T-cell (primary cell): ENCODE data around the gene LRRC4C. TPM values are rescaled to one million over a fixed set of nuclear protein-coding genes. Genes with fewer than 3 reads are reported as not detected.
"Not testable (repeated sequence)": the region's sequence is repeated elsewhere in the genome, so short reads cannot be mapped to it uniquely, and the experiment has no call there.

ENCODE experiments used
- ATAC-seq, 4 experiments: fragments of 200-7000 bp in 3 of 4; fragments of 150-1000 bp in 1 of 4; cut with Tn5 transposase; replicated peaks in 1 of 4; 1 replicate in 3 of 4; 2 replicates in 1 of 4; pipeline ENCODE4 v1.10.0; 2021; ENCODE audit warnings: moderate library complexity in 3 of 4, mild to moderate bottlenecking in 2 of 4, moderate number of reproducible peaks in 1 of 4
- CTCF ChIA-PET, 2 donors: fragments of 300-600 bp; sonication (Branson Sonifier 250); formaldehyde crosslinking; loops; one replicate each; lab custom pipeline; 2022; ENCODE audit warnings: antibody characterized with exemption in 2 of 2; lab: Charles Lee
- POLR2A ChIA-PET, 2 donors: fragments of 300-600 bp; sonication (Branson Sonifier 250); formaldehyde crosslinking; loops; one replicate each; lab custom pipeline; 2022; ENCODE audit warnings: antibody characterized with exemption in 2 of 2; lab: Charles Lee
- DNase-seq, 35 experiments: peaks; one replicate each; pipeline versions ENCODE4 v3.0.0 to v3.0.0-alpha.2; 2013 to 2023
- H3K27ac ChIP-seq: one replicate; pipeline ENCODE4 v1.5.1; 2013; ENCODE audit warnings: low read length
- H3K27me3 ChIP-seq, 2 experiments: replicated peaks in 1 of 2; 1 replicate in 1 of 2; 2 replicates in 1 of 2; pipeline versions ENCODE4 v1.6.1 to v1.7.0; 2013; ENCODE audit warnings: low read length in 1 of 2, mixed read lengths in 1 of 2; ENCODE audit not compliant: control insufficient read depth in 2 of 2, insufficient read depth in 2 of 2; ENCODE audit errors: extremely low read depth in 1 of 2
- H3K36me3 ChIP-seq, 2 donors: 1 replicate in 1 of 2; 2 replicates in 1 of 2; pipeline versions ENCODE4 v1.6.1 to v1.7.0; 2013; ENCODE audit warnings: low read length in 1 of 2; ENCODE audit not compliant: control insufficient read depth in 2 of 2, insufficient read depth in 1 of 2; ENCODE audit errors: extremely low read depth in 1 of 2
- H3K4me1 ChIP-seq, 2 experiments: 1 replicate in 1 of 2; 2 replicates in 1 of 2; pipeline versions ENCODE4 v1.6.1 to v1.7.0; 2013; ENCODE audit warnings: low read length in 2 of 2, mixed read lengths in 1 of 2; ENCODE audit not compliant: insufficient read depth in 2 of 2, control insufficient read depth in 1 of 2; ENCODE audit errors: extremely low read depth in 1 of 2
- H3K4me3 ChIP-seq, 2 donors: 1 replicate in 1 of 2; 2 replicates in 1 of 2; pipeline versions ENCODE4 v1.5.1 to v1.7.0; 2013; ENCODE audit warnings: mild to moderate bottlenecking in 2 of 2, low read length in 1 of 2, moderate library complexity in 1 of 2; ENCODE audit not compliant: control insufficient read depth in 1 of 2; ENCODE audit errors: extremely low read depth in 1 of 2
- H3K9me3 ChIP-seq: 2 replicates; pipeline ENCODE4 v1.7.0; 2013
- H3K27ac Mint-ChIP-seq, 2 donors: one replicate each; pipeline ENCODE4 v1.8.0; 2020 to 2021; ENCODE audit warnings: mild to moderate bottlenecking in 2 of 2, mixed read lengths in 2 of 2
- H3K27me3 Mint-ChIP-seq, 2 donors: one replicate each; pipeline ENCODE4 v1.8.0; 2021 to 2022; ENCODE audit warnings: mixed read lengths in 2 of 2
- H3K36me3 Mint-ChIP-seq: one replicate; pipeline ENCODE4 v1.8.0; 2021; ENCODE audit warnings: mixed read lengths
- H3K4me1 Mint-ChIP-seq, 3 donors: one replicate each; pipeline ENCODE4 v1.8.0; 2020 to 2022; ENCODE audit warnings: mixed read lengths in 3 of 3, mild to moderate bottlenecking in 1 of 3
- H3K4me3 Mint-ChIP-seq, 3 donors: one replicate each; pipeline ENCODE4 v1.8.0; 2020 to 2022; ENCODE audit warnings: mild to moderate bottlenecking in 3 of 3, mixed read lengths in 3 of 3, moderate library complexity in 3 of 3
- H3K9me3 Mint-ChIP-seq, 3 donors: one replicate each; pipeline ENCODE4 v1.8.0; 2020 to 2022; ENCODE audit warnings: mixed read lengths in 3 of 3
- WGBS: methylation state at CpG from one replicate; pipeline ENCODE4 v1.1.5; 2013; ENCODE audit warnings: missing lambda C conversion rate; ENCODE audit not compliant: insufficient coverage; 5-methylcytosine and 5-hydroxymethylcytosine counted together
- total RNA-seq, 35 experiments: library from RNA in 6 of 35; stranded (reverse) in 6 of 35; fragments of 120-200 nt in 1 of 35; gene quantifications; one replicate each; pipeline versions ENCODE4 v1.2.1 to v1.2.4 and lab custom pipeline; 2013 to 2026

LRRC4C gene
- total RNA-seq, 5 donors from 2014 or later (not counting 1 experiment from before 2014, with no cell fraction given) = not detected

- H3K9me3 Mint-ChIP-seq = peaks cover 7 to 29% (median 20%) of the 10 kb centered on the region in 3 donors
- Histone ChIP-seq H3K27me3 (no peaks in the 10 kb centered on the region), H3K4me3 (no peak overlapping the region), H3K9me3 (no peaks in the 10 kb centered on the region), H3K4me1 (no peaks in the 10 kb centered on the region), H3K36me3 (no peaks in the 10 kb centered on the region), H3K27ac (no peak overlapping the region)
- H3K4me1 Mint-ChIP-seq = no peaks in the 10 kb centered on the region
- ATAC-seq = no peak
- no peak overlapping the region for H3K4me3 Mint-ChIP-seq
- no peaks in the 10 kb centered on the region for H3K27me3 Mint-ChIP-seq
- no peaks in the 10 kb centered on the region for H3K36me3 Mint-ChIP-seq
- no peak for DNase-seq
- ChIA-PET CTCF (no interaction called here), POLR2A (no interaction called here)
- no peak overlapping the region for H3K27ac Mint-ChIP-seq
Observed at GRCh38 chr11:40921246-40921645, 538.2 kb downstream of the LRRC4C start.

GRCh38 chr11:40910774-40911173 is 548.7 kb downstream of the LRRC4C start:
- H3K4me3 ChIP-seq, H3K4me3 Mint-ChIP-seq, H3K36me3 ChIP-seq, ATAC-seq, H3K27me3 ChIP-seq, H3K4me1 ChIP-seq, H3K27ac Mint-ChIP-seq, CTCF ChIA-PET, H3K36me3 Mint-ChIP-seq, H3K4me1 Mint-ChIP-seq, H3K27ac ChIP-seq, H3K9me3 ChIP-seq, POLR2A ChIA-PET, DNase-seq, H3K27me3 Mint-ChIP-seq: not testable (repeated sequence)
- WGBS = 58% methylated on average over 2 of the region's 6 CpGs
- peaks cover 7 to 24% (median 11%) of the 10 kb centered on the region in 3 donors for H3K9me3 Mint-ChIP-seq

- H3K27ac ChIP-seq = no peak overlapping the region
- Mint-ChIP-seq H3K9me3 (peaks cover 16 to 35% (median 27%) of the 10 kb centered on the region in 3 donors), H3K36me3 (no peaks in the 10 kb centered on the region), H3K27me3 (no peaks in the 10 kb centered on the region), H3K4me3 (no peak overlapping the region), H3K4me1 (no peaks in the 10 kb centered on the region), H3K27ac (no peak overlapping the region)
- POLR2A ChIA-PET = interaction anchor here in 1 of 2 donors (0.5 kb wide), 1 partner anchor 13 kb away, joined by 3 read pairs; no protein-coding TSS in a partner anchor
- ATAC-seq (no peak), DNase-seq (no peak)
- H3K4me1 ChIP-seq = no peaks in the 10 kb centered on the region
- CTCF ChIA-PET = no interaction called here
- H3K9me3 ChIP-seq = no peaks in the 10 kb centered on the region
- H3K27me3 ChIP-seq = no peaks in the 10 kb centered on the region
- no peaks in the 10 kb centered on the region for H3K36me3 ChIP-seq
- WGBS = no CpG with 5 or more reads among the region's 2 CpGs
- no peak overlapping the region for H3K4me3 ChIP-seq
Observed at GRCh38 chr11:40894501-40894900, 565.0 kb downstream of the LRRC4C start.

GRCh38 chr11:40885250-40885954 is 574.0 kb downstream of the LRRC4C start:
- no peak overlapping the region for H3K4me3 ChIP-seq
- peaks cover 11 to 17% (median 13%) of the 10 kb centered on the region in 3 donors for H3K9me3 Mint-ChIP-seq
- no peaks in the 10 kb centered on the region for H3K27me3 ChIP-seq
- H3K36me3 ChIP-seq = no peaks in the 10 kb centered on the region
- H3K4me3 Mint-ChIP-seq = no peak overlapping the region
- no peaks in the 10 kb centered on the region for H3K36me3 Mint-ChIP-seq
- H3K4me1 ChIP-seq = no peaks in the 10 kb centered on the region
- DNase-seq (no peak), ATAC-seq (no peak)
- ChIA-PET POLR2A (no interaction called here), CTCF (no interaction called here)
- H3K4me1 Mint-ChIP-seq = no peaks in the 10 kb centered on the region
- H3K27ac ChIP-seq = no peak overlapping the region
- H3K27me3 Mint-ChIP-seq = no peaks in the 10 kb centered on the region
- H3K27ac Mint-ChIP-seq = no peak overlapping the region
- no peaks in the 10 kb centered on the region for H3K9me3 ChIP-seq
- WGBS = no CpG with 5 or more reads among the region's 2 CpGs

GRCh38 chr11:40882301-40882700 is 577.2 kb downstream of the LRRC4C start:
- H3K4me1 Mint-ChIP-seq = no peaks in the 10 kb centered on the region
- no peaks in the 10 kb centered on the region for H3K27me3 ChIP-seq
- no peak overlapping the region for H3K27ac Mint-ChIP-seq
- 40% methylated on average over 1 of the region's 3 CpGs for WGBS
- H3K27ac ChIP-seq = no peak overlapping the region
- no peaks in the 10 kb centered on the region for H3K36me3 Mint-ChIP-seq
- peaks cover 12 to 25% (median 17%) of the 10 kb centered on the region in 3 donors for H3K9me3 Mint-ChIP-seq
- no peak for ATAC-seq
- H3K4me3 ChIP-seq = no peak overlapping the region
- H3K4me3 Mint-ChIP-seq = no peak overlapping the region
- no peaks in the 10 kb centered on the region for H3K9me3 ChIP-seq
- DNase-seq = no peak
- no peaks in the 10 kb centered on the region for H3K4me1 ChIP-seq
- POLR2A ChIA-PET = interaction anchor here in 1 of 2 donors (0.7 kb wide), 1 partner anchor 12 kb away, joined by 3 read pairs; no protein-coding TSS in a partner anchor
- CTCF ChIA-PET = no interaction called here
- no peaks in the 10 kb centered on the region for H3K27me3 Mint-ChIP-seq
- no peaks in the 10 kb centered on the region for H3K36me3 ChIP-seq

GRCh38 chr11:40879911-40880310 is 579.5 kb downstream of the LRRC4C start:
- Histone ChIP-seq H3K9me3 (no peaks in the 10 kb centered on the region), H3K27me3 (no peaks in the 10 kb centered on the region), H3K4me1 (no peaks in the 10 kb centered on the region), H3K4me3 (no peak overlapping the region), H3K27ac (no peak overlapping the region), H3K36me3 (no peaks in the 10 kb centered on the region)
- no peaks in the 10 kb centered on the region for H3K36me3 Mint-ChIP-seq
- no peak overlapping the region for H3K4me3 Mint-ChIP-seq
- DNase-seq (no peak), ATAC-seq (no peak)
- no peaks in the 10 kb centered on the region for H3K27me3 Mint-ChIP-seq
- 73% methylated on average over 3 of the region's 6 CpGs for WGBS
- no peak overlapping the region for H3K27ac Mint-ChIP-seq
- no peaks in the 10 kb centered on the region for H3K4me1 Mint-ChIP-seq
- peaks cover 12 to 31% (median 25%) of the 10 kb centered on the region in 3 donors for H3K9me3 Mint-ChIP-seq
- POLR2A ChIA-PET = no interaction called here
- CTCF ChIA-PET = no interaction called here
